ENCODE measurements around the gene TPRX1.
A peak's percentile ranks its signal among the peaks of the same experiment; 100 is the strongest.

DNA sequence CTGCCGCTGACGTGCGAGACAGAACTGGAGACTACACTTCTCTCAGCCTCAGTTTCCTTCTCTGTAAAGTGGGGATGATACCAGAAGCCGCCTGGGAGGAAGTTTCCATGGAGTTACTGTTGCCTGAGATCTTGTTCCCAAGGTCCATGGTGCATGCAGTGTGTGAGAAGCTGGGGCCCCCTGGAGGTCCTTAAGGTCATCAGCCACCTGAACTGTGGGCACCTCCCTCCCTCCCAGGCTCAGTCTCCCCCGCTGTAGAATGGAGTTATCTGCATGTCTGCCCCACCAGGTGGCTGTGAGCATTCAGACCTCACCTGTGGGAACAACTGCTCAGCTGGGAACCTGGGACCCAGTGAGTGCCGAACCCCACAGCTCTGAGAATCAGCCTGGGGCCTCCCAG, 20.0 kb upstream of the TPRX1 start:
- TF ChIP-seq POLR2A (IDR thresholded peaks at IDR 0.05; ENCODE audit: extremely low read depth, insufficient read length): no peak
- TF ChIP-seq, protein P1, sequence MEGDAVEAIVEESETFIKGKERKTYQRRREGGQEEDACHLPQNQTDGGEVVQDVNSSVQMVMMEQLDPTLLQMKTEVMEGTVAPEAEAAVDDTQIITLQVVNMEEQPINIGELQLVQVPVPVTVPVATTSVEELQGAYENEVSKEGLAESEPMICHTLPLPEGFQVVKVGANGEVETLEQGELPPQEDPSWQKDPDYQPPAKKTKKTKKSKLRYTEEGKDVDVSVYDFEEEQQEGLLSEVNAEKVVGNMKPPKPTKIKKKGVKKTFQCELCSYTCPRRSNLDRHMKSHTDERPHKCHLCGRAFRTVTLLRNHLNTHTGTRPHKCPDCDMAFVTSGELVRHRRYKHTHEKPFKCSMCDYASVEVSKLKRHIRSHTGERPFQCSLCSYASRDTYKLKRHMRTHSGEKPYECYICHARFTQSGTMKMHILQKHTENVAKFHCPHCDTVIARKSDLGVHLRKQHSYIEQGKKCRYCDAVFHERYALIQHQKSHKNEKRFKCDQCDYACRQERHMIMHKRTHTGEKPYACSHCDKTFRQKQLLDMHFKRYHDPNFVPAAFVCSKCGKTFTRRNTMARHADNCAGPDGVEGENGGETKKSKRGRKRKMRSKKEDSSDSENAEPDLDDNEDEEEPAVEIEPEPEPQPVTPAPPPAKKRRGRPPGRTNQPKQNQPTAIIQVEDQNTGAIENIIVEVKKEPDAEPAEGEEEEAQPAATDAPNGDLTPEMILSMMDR (IDR thresholded peaks at IDR 0.05; ENCODE audit: low read depth, low read length): peak; percentile 13
